GM18498 (cell line): ENCODE data around the gene DOK7.

Experiments
- ATAC-seq: cut with Tn5 transposase; IDR thresholded peaks from one replicate; pipeline ENCODE4 v1.9.1; 2021; ENCODE audit warnings: mild to moderate bottlenecking, moderate library complexity; ENCODE audit not compliant: unreplicated experiment

The DOK7 gene

GRCh38 chr4:3518941-3519340 lies 55.8 kb downstream of the DOK7 start:
- no peak for ATAC-seq

GRCh38 chr4:3519468-3520264 lies 56.6 kb downstream of the DOK7 start:
- no peak for ATAC-seq

- no peak for ATAC-seq
These were observed 57.2 kb downstream of the DOK7 start for GRCh38 chr4:3520276-3520675.

DNA sequence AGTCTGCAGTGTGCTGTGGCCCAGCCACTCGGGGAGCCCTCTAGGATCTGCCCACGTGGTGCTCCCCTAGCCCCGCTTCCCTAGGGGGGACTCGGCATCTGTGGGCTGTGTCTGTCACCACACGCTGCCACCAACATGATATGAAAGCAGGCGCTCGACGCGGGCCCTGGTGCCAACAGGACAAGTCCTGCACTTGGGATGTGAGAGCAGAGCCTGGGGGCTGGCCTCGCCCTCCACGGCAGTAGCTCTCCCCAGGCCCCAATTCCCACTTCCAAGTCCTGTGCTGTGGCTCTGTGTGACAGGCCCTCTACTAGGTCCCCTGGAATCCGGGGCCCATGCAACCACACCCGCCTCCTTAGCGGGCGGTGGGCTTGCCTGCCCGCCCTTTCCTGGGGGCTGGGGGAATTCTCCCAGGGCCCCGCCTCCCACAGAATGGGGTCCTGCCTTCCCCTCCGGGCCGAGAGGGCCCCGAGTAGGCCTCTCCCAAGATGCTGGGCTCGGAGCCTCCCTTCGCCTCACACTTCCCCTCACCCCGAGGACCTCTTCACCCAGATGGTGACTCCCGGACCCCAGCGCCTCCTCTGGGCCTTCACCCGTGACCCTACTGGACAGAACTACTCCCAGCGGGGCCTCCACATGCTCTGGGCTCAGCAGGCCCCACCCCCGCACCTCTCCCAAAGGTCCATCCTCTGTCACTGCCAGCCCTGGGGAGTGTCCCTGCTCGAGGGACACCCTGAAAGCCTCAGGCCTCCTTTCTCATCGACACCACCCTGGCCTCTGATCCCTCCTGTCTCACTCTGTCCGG lies 57.9 kb downstream of the DOK7 start:
- ATAC-seq: no peak

- ATAC-seq: no peak
These were observed 58.7 kb downstream of the DOK7 start for GRCh38 chr4:3521621-3522325.

DNA sequence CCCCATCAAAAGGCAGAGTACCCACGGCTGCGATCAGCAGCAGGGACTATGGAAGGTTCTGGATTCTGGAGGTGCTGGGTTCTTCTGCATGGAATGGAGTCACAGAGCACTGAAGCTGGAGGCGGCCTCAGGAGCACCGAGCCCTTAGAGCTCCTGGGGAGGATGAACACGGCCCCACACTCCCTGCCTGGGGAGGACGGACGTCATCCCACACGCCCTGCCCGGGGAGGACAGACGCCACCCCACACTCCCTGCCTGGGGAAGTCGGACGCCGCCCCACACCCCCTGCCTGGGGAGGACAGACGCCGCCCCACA lies 59.2 kb downstream of the DOK7 start:
- ATAC-seq: no peak

- ATAC-seq: no peak
These were observed 59.5 kb downstream of the DOK7 start for GRCh38 chr4:3522651-3523050.

- no peak for ATAC-seq
These were observed 60.1 kb downstream of the DOK7 start for GRCh38 chr4:3523146-3523627.

DNA sequence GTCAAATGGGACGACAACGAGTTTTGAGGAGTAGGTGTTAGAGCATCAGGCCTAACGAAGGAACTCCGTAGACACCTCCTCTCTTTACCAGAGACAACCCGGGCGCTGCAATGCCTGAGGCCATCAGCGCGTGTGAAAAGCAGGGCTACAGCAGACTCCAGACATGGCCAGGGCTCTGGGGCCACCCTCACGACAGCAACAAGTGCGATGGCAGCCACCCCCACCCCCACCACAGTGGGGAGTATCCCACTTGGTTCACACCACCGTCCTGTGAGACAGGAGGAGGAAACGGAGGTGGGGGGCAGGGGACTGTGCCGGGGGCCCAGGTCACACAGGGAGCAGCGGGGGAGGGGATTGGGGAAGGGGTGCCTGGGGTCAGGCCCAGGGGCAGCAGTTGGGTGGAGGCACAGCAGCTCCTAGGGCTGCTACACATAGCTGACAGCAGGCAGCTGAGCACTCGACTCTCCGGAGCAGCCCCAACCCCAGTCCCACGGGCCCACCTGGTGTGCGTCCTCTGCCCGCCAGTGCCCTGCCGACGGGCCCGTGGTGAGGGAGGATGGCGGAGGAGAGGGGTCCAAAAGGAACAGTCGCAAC lies 60.6 kb downstream of the DOK7 start:
- no peak for ATAC-seq

DNA sequence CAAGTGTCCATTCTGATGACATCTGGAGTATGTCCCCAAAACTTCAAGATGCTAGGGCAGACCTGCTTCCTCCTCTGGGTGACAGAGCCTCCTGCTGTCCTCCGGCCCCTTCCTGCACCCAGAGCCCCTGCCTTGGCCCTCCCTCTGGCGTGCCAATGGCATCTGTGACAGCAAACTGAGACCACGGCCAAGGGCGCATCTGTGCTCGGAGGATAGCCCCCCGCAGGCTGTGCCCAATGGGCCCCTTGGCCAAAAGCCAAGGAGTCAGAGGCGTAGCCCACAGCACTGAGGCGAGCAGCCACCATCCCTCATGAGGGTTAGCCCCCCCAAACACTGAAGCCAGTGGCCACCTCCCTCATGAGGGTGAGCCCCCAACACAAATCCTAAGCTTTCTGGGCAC lies 61.2 kb downstream of the DOK7 start:
- ATAC-seq: no peak

- ATAC-seq: no peak
These were observed 61.8 kb downstream of the DOK7 start for GRCh38 chr4:3524920-3525319.

DNA sequence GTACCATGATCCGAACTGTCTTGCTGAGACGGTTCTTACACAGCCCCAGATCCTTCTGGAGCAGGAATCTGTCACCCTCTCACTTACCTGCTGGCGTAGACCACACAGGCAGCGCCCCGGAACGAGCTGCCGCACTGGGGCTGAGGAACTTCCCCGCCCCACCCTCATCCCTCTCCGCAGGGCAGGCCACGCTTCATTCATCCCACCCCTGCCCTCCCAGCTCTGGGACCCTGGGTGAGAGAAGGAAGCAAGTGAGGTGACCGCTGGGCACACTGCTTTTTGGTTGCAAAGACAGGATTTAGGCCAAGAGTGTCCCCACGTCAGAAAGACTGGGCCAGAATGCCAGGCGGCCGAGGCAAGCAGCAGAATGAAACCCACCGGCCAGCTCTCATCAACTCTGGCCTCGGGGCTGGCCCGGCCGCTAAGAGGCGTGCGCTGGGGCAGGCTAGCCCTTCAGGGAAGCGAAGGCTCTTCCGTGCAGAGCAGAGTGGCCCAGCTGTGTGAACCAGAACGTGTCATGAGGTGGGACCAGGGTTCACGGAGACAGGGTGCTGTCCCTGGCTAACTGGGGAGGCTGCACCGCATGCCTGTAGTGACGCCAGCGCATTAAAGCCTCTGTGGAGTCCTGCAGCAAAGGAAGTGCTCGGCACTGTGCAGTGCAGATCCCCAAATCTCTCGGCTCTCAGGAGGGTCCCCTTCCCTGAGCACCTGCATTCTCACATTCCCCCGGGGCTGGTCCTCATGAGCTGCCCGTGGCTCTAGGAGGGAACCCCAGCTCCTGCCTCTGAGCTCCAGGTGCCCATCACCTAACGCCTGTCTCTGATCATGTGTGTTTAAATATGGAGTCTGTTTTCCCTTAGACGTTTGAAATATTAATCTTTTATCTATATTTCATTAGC lies 62.7 kb downstream of the DOK7 start:
- no peak for ATAC-seq

DNA sequence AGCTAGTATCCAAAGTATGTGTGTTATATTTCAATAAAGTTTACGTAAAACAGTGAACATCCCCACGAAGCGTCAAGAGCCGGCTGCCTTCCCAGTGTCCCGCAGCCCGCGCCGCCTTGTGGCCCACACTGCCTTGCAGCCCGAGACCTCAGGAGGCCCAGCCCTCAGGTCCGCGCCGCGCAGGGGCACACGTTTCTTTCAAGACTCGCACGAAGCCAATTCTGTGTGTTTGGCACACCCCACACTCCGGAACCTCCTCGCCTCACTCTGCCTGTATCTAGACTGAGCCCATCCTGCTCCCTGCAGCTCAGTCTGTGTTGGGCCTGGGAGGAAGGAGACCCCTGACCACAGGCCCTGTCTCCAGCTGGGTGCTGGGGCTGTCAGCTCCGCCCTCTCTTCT lies 63.4 kb downstream of the DOK7 start:
- no peak for ATAC-seq

DNA sequence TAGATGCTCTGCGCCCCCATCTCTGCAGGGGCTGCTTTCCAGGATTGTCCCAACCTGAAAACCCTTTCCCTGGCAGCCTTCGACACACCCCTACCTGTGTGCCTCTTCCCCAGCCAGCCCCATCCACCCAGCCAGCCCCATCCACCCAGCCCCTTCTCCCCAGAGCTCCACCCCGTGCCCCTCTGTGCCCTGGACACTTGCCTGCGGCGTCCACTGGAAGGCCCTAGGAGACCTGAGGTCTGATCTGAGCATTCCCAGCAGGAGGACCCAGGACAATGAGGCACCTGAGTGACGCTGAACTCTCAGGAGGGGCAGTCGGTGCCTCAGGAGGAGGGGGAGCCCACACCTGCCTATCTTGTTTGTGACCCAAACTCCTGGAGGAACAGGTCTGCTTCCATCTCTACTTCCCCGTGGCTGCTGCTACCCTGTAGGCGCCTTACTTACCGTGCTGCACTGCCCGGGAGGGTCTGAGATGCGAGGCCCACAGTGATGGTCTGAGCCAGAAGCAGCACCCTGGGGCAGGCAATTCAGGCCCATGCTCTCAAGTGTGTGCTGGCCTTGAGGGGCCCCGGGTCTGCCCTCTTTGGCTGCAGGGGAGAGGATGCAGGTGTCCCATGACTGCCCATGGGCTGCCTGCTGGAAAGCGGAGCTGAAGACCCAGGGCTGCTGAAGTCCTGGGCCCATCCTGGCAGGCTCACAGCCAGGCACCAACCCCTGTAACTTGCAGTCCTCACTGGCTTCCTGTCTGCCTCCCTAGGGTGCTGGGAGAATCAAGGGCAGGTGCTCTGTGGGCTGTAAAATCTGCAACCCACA lies 64.2 kb downstream of the DOK7 start:
- ATAC-seq: no peak

DNA sequence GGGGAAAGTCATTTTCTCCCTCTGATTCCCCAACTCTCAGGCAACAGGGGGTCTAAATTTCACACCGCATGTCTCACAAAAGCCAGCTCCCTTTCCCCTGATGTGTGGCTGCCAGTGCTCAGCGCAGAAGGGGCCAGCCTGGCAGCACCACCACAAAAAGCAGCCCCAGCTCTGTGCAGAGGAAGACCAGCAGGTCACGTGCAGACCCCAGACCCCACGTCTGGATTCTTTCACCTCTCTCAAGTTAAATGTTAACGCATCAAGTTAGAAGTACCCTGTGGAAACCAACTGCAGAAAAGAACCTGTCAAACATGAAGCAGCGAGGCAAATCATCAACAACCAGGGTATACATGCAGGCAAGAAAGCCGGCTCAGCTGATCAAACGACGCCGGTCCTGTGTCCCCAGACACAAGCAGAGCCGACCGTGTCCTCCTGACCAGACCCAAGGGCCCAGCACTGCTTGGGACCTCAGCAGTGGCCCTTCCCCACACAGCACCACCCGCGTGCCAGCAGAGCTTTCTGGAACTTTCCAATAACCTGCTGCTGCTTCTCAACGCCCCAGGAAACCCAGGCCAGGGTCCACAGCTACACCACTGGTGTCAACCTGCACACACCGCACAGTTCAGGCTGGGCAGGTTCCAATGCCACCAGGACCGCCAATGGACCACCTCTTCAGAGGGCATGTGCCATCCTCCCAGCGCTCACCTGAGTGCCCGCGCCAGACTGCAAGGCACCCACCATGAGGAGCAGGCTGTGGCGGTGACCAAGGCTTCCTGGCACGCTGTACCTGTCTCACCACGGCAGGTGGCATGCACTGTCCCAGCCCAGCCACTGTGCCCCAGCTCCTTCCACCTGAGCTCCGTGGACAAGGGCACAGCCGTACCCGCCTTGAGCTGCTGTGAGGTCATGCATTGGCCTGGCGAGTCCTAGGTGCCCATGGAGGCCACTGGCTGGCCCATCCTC lies 65.1 kb downstream of the DOK7 start:
- no peak for ATAC-seq

DNA sequence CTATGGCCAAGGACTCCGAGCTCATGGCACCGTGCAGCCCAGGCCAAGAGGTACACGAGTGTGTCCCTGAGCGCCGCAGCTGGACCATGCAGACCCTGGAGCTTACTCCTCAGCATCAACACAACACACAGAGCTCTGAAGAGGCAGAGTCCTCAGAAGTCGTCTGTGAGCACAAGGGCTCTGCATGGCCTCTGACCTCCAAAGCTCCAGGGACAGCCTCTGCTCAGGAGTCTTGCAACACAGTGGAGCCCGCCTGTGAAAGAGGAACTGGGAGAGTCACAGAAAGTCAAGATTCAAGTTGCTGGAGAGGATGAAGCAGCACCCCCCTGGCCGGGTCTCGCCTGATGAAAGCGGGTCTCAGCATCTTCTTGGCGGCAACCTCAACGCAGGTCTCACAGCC lies 66.3 kb downstream of the DOK7 start:
- no peak for ATAC-seq

GRCh38 chr4:3530051-3530450 lies 66.9 kb downstream of the DOK7 start:
- ATAC-seq: no peak

DNA sequence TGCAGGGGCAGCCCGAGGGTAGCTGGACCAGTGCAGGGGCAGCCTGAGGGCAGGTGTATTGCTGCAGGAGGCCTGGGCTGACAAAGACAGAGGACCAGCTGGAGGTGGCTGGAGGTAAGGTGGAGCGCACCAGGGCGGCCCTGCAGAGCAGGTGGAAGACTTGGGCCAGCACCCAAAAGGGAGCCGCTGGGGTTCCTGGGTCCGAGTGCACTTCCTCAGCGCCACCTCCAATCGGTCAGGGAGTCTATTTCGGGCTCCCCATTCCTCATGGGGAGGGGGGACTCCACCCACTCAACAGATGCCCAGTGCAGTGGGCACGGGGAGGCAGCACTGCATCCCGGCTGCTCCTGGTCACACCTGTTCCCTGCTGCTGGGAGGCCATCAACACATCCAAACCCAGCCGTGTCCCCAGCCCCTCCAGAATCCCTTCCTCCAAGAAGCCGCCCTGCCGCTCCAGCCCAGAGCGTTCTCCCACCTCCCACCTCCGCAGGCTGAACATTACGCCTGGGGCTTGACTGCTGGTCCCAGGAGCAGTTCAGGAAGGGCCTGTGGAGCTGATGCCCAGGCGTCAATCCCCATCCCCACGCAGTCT lies 67.7 kb downstream of the DOK7 start:
- no peak for ATAC-seq
